ENCODE data around the gene CEP128.

The CEP128 gene

GRCh38 chr14:80465546-80466220 lies 475.9 kb downstream of the CEP128 start:
- no peak for DNase-seq
- TF ChIP-seq CTCF (IDR thresholded peaks at IDR 0.05; ENCODE audit: low read depth, low read length), result no peak
- no peak overlapping the region for H3K4me3 ChIP-seq (ENCODE audit: low read depth, low read length)

GRCh38 chr14:80464531-80465149 lies 476.9 kb downstream of the CEP128 start:
- Histone ChIP-seq H3K27ac (no peak overlapping the region), H3K4me3 (ENCODE audit: low read depth, low read length) (no peak overlapping the region), H3K27me3 (ENCODE audit: insufficient read depth, low read depth, severe bottlenecking) (no peaks in the 10 kb centered on the region), H3K9me3 (ENCODE audit: severe bottlenecking) (no peaks in the 10 kb centered on the region), H3K36me3 (no peaks in the 10 kb centered on the region)
- peak; percentile 15 for DNase-seq
- TF ChIP-seq CTCF (IDR thresholded peaks at IDR 0.05; ENCODE audit: low read depth, low read length), result no peak

More at GRCh38 chr14:80465546-80466220, 475.9 kb downstream of the CEP128 start:
- H3K27ac ChIP-seq, result no peak overlapping the region
- no peaks in the 10 kb centered on the region for H3K27me3 ChIP-seq (ENCODE audit: insufficient read depth, low read depth, severe bottlenecking)
- H3K36me3 ChIP-seq, result no peaks in the 10 kb centered on the region
- H3K9me3 ChIP-seq (ENCODE audit: severe bottlenecking), result no peaks in the 10 kb centered on the region

GRCh38 chr14:80456209-80456608 lies 485.3 kb downstream of the CEP128 start:
- Histone ChIP-seq H3K4me3 (ENCODE audit: low read depth, low read length) (no peak overlapping the region), H3K27me3 (ENCODE audit: insufficient read depth, low read depth, severe bottlenecking) (no peaks in the 10 kb centered on the region), H3K36me3 (no peaks in the 10 kb centered on the region), H3K27ac (no peak overlapping the region), H3K9me3 (ENCODE audit: severe bottlenecking) (no peaks in the 10 kb centered on the region)
- no peak for TF ChIP-seq CTCF (IDR thresholded peaks at IDR 0.05; ENCODE audit: low read depth, low read length)
- DNase-seq, result no peak

GRCh38 chr14:80455031-80455430 lies 486.5 kb downstream of the CEP128 start:
- no peak for DNase-seq
- no peak overlapping the region for H3K27ac ChIP-seq
- no peak for TF ChIP-seq CTCF (IDR thresholded peaks at IDR 0.05; ENCODE audit: low read depth, low read length)
- H3K4me3 ChIP-seq (ENCODE audit: low read depth, low read length), result no peak overlapping the region
- H3K9me3 ChIP-seq (ENCODE audit: severe bottlenecking), result no peaks in the 10 kb centered on the region
- H3K27me3 ChIP-seq (ENCODE audit: insufficient read depth, low read depth, severe bottlenecking), result no peaks in the 10 kb centered on the region
- no peaks in the 10 kb centered on the region for H3K36me3 ChIP-seq

GRCh38 chr14:80448267-80448666 lies 493.3 kb downstream of the CEP128 start:
- no peak for DNase-seq
- H3K4me3 ChIP-seq (ENCODE audit: low read depth, low read length), result no peak overlapping the region
- H3K36me3 ChIP-seq, result no peaks in the 10 kb centered on the region
- no peak for TF ChIP-seq CTCF (IDR thresholded peaks at IDR 0.05; ENCODE audit: low read depth, low read length)
- no peaks in the 10 kb centered on the region for H3K27me3 ChIP-seq (ENCODE audit: insufficient read depth, low read depth, severe bottlenecking)
- no peak overlapping the region for H3K27ac ChIP-seq
- H3K9me3 ChIP-seq (ENCODE audit: severe bottlenecking), result no peaks in the 10 kb centered on the region

All from WERI-Rb-1 (cell line).